ENCODE results near the gene MYO16.
"Not testable (repeated sequence)": the region's sequence is repeated elsewhere in the genome, so short reads cannot be mapped to it uniquely, and the experiment has no call there.

MYO16 gene

DNA sequence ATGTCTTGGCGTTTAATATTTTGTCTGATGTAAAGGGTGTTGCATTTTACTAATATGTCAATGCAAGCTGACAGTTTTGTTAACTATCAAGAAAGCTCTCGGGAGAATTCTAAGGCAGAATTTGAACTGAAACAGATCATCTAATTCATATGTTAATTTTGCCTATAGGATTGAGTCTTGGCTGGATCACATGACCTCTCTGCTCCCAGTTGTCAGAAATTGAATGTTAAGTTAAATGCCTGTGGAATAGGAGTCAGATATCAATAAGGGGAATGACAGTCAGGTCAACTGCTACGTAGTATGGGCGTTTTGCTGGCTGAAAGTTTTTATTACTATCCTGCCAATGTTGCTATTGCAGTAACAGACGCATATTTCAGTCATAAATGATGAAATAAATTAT lies 358.5 kb downstream of the MYO16 start:
- no peak for DNase-seq

DNA sequence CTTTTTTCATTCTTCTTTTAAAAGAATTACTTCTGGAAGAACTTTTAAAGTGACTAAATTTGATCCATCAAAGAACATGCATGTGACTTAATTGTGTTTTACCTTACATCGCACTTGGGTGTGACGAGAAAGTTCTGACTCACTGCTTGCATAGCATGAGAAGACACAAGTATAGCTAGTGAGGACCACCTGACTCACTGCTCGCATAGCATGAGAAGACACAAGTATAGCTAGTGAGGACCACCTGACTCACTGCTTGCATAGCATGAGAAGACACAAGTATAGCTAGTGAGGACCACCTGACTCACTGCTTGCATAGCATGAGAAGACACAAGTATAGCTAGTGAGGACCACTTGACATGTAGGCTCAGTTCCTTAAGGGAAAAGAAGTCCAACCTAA lies 362.0 kb downstream of the MYO16 start:
- DNase-seq: not testable (repeated sequence)

DNA sequence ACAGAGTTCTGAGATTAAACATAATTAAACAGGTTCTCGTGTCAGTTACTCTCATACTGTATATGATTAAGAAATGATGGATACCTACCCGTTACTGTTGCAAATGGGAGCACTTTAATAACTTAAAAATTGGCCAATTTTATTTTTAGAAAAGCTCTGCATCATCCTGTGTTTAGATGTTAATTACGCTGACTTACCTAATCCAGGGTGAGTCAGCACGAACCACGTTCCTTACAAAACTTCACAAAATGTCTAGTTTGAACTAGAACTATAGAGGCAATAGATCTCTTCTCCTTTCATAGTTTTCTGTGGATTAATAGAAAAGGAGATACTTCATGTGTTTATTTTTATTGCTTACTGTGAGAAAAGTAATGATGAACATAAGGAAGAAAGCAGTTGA lies 363.9 kb downstream of the MYO16 start:
- DNase-seq: no peak

DNA sequence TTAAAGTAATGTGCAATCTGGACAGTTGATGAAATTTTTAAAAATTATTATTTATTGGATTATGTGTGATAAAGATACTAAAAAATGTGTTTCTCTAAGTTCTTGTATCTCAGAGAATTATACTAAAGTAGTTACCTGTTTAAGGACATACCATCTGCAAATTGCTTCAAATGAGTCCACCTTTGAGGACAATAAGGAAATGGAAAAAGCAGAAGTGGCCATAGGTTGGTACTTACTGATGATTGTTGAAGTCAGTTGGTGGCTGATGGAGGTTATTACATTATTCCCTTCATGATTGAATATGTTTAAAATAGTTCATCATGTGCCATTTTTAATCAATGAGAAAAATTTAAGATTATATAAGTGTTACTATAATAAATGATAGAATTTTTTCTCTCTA lies 367.0 kb downstream of the MYO16 start:
- DNase-seq: no peak

DNA sequence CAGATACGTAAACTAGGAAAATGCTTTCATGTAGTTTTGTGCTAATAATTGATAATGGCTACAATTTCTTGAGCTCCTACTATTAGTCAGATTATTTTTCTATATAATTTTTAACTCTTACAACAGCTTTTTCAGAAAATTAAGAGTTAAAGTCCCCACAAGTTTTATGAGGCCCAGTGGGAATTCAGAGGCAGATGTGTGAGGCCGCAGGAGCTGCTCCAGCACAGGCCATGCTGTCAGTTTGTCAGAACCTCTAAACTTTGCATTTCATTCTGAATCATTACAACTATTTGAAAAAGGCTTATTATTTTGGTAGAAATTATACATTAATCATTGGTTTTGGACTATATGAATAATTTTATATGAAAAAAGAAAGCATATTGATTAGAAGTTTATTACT lies 370.8 kb downstream of the MYO16 start:
- no peak for DNase-seq

DNA sequence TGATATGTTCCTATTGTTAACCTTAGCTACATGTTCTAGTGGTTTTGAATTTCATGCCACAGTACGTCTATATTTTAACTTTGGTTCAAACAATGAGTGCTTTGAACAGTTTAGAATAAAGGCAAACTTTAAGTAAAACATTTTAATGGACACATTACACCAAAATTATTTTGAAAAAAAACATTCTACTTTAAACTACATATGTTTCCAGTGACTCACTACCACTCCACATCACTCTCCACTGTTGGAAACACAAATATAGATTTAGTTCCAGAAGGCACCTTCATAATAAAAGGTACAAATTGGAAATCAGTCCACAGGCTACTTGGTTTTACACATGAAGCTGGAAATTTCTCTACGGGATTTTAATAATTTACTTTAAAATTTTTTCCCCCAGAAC lies 373.5 kb downstream of the MYO16 start:
- no peak for DNase-seq

DNA sequence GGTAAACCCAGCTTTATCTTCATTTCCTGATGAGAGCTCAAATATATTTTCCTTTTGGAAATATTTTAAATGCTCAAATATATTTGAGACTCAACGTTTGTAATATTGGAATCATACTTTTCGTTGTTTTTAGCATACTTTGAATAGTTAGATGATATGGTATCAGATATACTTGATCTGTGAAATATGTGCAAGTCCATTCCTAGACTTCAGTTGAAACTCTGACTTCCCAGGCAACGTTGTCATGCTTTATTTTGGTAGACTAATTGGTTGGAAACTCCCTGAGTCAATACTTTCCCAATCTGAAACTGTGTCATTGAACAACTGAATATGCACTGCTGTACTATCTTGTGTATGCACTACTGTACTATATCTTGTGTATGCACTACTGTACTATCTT lies 378.5 kb downstream of the MYO16 start:
- no peak for DNase-seq

DNA sequence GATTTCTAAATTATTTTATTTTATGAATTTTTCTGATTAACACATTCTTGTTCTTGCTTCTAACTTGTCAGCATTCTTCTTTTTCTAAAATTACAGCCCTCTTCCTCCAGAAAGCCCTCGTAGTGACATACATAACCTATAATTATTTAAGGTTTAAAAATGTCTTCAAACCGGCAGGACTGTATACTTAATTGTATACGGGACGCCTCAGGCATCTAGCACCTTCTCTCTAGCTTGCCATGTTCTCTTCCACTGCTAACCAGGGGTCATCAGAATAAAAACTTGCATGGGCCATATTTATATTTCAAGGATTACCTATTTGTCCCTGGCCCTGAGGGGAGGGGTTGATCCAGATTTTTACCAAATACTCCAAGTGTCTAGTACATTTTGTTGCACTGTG lies 380.3 kb downstream of the MYO16 start:
- DNase-seq: no peak

DNA sequence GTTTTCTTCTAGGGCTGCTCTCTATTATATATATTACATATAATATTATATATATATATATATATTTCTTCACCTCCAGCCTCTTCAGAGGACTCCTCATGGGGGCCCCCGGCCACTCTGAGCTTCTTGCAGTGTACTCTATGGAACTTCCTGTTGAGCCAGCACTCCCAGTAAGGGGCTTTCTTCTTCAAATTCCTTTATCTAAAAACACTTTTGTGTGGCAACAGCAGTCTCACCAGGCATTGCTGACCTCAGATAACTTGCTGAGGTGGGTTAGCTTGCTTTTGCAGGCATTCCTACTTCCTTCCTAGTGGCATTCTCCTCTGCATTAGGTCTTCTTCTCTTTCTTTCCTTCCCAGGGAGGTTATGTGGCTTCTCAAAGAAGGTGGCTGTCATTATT lies 381.5 kb downstream of the MYO16 start:
- DNase-seq: no peak

DNA sequence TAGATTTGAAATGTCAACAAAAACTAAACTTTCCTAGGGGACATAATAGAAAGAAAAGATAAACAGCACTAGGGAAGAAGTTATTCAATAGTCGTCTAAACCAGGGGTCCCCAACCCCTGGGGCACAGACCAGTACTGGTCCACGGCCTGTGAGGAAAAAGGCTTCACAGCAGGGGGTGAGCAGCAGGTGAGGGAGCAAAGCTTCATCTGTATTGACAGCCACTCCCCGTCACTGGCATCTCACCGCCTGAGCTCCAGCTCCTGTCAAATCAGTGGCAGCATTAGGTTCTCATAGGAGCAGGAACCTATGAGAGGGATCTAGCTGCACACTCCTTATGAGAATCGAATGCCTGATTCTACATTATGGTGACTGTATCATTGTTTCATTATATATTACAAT lies 382.7 kb downstream of the MYO16 start:
- DNase-seq: no peak

DNA sequence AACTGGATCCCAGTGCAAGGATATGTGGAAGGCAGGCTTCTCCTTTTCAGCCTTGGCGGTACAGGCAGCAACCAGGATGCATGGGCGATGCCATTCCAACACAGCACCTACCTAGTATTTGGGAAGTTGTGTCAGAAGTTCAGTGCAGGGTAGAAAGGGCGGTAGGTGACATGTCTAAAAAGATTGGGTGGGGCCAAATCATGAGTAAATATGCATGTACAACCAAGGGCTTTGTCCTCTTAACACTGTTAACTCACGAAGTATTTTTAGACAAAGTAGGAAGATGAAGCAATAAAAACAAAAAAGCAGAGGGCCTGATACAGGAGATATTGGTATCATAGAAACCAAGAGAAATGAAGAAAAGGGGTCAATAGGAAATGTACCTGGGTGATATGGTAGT lies 392.1 kb downstream of the MYO16 start:
- DNase-seq: no peak

DNA sequence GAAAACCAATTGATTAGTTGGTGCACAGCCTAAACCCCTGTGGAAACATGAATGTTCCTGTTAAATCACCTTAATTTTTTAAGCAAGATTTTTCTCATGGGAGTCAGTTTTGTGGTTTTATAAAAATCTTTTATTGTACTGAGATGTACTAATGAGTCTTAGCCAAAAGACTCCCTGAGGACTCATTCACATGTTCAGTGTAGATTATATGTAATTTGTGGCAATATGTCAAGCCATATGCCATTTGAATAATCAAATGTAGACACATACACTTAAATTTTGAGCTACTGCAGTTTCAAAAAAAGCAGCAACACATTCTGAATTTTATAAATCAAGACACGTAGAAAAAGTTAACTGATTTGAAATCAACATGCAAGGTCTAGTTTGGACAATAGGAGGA lies 395.2 kb downstream of the MYO16 start:
- no peak for DNase-seq

DNA sequence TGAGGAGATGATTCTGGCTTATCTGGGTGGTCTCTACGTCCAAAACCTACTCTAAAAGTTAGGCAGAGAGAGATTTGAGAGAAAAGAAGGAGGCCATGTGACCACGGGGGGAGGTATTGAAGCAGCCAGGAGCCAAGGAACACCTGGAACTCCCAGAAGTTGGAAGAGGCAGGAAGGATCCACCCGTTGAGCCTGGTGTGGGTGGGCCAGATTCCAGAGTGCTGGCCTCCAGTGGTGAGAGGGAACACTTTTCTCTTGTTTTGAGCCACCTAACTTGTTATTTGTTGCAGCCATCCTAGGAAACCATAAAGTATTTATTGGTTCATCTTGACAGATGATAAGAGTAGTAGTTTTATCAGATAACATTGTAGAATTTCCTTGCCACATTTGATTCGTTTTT lies 396.9 kb downstream of the MYO16 start:
- DNase-seq: no peak

DNA sequence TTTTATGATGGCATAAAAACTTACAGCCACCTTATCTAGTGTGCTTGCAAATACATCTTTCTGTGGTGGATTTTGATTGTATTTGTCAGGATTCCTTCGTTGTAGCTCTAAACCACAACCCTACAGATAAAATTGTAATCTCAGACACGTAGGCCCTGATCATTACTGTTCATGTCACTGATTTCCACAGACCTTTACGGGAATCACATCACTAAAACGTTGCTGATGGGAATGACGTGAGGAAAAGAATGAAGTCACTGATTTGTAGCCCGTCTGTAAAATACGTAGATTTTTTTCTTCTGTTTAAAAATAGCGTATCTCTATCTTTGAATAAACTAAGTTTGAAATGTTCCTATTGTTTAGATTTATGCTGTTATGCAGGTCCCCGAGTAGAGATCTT lies 399.2 kb downstream of the MYO16 start:
- DNase-seq: no peak

DNA sequence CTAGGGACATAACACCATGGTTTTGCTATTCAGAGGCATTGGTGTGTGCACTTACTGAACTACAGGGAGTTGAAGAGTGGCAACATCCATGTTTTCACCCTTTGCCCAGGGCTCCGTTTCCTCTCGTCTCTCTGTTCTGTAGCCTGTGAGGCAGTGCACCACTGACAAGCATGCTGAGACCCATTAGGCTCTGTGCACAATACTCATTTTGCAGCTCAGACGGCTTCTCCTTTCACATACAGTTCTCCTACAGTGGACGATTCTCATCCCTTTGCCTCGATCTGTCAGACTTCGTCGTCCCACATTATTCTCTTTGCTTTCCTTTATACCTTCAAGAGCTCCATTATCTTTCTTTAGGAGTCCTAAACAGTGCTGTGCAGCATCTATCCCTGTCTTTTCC lies 403.7 kb downstream of the MYO16 start:
- DNase-seq: no peak

DNA sequence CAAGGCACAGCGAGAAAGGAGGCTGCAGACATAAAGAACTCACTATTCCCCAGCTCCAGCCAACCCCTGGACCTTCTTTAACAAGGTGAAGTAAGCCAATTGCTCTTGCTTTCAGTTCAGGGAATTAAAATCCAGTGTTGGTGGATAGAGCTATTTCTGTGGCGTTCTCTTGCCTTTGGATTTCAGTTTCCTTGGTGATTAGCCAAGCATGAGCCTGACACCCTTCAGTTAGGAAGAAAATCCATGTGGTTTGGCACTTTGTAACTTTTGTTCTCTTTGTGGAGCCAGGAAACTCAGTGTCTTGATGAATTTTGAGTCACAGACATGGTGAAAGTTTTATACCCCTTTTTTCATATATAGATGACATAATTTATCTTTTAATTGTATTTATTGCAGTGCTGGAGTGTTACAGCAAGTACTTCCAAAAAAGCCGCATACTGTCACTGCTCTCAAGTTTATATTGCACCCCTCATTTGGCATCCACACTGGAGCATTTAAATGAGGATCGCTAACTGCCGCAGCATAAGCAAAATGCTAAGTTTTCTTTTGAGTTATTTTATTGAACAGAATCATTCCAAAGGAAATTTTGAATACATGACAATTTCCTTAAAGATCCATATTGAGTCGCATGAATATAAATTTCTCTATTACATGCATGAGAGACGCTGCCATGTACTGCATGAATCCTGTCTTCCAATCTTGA lies 406.8 kb downstream of the MYO16 start:
- no peak for DNase-seq

DNA sequence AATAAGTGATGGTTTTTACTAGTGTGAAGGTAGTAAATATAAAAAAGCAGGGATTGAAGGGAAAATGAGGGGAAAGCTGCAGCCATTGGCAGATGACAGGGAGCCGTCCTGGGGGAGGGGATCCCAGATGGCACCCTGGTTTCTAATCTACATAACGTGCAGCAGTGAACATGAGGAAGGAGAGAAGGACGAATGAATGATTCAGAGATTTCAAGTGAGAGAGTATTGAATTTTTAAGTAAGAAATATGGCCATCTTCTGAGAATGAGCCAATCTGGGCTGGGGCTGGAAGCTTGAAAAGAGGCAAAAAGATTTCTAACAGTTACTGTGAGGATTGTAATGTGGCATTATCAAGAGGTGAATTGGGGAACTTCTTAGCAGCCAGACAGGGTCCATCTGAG lies 414.2 kb downstream of the MYO16 start:
- no peak for DNase-seq

DNA sequence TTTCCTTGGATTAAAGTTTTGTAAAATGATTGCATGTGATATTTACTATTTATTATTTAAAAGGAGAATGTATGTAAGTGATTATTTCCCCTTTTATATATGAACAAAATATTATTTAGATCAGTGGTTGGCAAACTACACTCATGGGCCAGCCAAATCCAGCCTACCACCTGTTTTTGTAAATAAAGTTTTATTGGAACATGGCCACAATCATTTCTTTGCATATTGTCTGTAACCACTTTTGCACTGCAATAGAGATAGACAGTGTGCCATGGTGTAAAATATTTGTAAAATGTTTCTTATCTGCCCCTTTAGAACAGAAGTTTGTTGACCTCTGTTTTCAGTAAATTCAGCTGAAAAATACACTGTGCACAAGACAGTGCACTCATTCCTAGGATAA lies 426.4 kb downstream of the MYO16 start:
- DNase-seq: no peak

DNA sequence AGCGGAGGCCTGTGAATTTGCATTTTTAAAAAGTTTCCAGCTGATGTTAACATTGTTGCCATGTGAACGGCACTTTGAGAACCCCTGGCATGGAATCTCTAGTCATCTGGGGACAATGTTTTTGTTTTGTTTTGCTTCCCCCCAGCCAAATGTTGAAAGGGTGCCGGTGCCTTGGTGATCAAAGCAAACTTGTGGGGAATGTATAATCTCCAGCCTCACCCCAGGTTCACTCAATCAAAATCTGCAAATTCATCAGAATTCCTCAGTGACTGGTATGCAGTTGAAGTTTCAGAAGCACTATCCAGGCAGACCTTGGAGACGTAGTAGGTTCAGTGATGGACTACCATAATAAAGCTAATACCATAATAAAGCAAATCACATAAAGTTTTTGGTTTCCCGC lies 428.7 kb downstream of the MYO16 start:
- no peak for DNase-seq

DNA sequence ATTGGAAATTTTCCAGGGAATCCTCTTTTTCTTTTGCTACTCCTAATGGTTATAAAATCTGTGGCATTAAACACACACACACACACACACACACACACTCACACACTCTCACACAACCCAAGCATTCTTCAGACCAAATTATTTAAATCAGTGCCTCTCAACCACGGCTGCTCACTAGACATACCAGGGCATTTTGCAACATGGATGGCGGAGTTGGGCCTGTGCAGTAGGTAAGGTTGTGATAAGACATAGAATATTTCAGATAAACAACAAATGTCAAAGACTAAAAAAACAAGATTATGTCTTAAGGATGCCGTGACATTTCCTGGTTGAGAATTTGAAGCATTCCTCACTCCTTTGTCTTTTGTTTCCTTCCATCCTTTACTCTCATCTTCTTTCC lies 443.1 kb downstream of the MYO16 start:
- DNase-seq: no peak

DNA sequence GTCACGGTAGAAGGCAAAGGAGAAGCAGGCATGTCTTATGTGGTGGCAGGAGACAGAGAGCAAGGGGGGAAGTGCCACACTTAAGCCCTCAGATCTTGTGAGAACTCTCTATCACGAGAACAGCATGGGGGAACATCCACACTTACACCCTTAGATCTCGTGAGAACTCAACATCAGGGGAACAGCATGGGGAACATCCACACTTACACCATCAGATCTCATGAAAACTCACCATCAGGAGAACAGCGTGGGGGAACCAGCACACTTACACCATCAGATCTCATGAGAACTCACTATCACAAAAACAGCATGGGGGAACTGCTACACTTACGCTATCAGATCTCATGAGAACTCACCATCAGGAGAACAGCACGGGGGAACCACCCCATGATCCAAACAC lies 445.0 kb downstream of the MYO16 start:
- DNase-seq: no peak

DNA sequence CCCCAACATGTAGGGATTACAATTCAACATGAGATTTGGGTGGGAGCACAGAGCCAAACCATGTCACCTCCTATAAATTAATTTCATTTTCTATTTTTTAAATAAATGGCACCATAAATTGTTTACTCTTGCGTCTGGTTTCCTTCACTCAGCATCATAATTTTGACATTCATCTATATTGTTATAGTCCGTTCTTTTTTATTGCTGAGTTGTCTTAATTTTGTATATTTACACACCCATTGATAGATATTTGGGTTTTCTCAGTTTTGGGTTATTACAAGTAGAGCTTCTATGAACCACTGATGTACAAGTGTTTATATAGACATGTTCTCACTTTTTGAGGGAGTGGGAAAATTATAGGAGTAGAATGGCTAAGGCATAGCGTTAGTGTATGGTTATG lies 445.4 kb downstream of the MYO16 start:
- DNase-seq: no peak

DNA sequence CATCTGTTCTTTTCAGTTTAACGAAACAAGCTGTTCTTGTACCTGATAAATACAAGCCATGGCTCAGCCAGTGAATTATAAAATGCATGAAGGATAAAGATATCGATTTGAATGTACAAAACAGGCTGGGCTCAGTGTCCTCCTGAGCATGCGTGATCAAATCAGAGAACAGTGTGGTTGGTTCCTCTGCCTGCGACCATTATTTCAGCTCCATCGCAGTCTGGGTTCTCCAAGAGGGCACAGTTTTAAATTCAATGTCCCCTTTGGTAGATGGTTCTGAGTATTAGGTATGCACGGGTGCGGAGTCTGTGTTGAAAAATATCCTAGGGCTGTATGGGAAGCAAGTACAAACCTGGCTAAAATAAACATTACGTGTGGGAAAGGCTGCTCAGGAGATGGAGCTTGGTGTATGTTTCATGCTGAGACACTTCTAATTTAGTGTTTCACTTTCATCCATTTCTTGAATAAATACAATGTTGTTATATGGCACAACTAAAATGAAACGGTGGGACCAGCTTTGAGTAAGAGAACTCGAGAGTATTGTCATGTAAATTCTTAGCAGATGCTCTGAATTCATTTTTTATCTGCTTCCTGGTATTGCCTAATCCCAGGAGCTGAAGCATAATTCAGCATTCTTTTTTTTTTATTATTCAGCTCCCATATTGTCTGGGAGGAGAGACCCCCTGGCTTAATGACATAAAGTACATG lies 458.7 kb downstream of the MYO16 start:
- DNase-seq: no peak

DNA sequence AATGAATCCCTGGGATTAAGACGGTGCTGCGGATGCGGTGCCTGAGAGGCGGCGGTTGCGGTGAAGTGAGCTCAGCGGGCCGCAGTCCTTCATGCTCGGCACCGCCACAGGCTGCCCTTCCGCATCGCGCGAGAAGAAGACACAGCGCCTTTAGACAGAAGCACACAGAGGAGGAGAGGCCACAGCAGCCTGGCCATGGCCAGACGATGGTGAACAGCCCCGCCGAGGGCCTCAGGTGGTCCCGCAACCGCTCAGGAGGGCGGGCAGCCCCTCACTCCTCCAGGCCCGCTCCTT lies 459.2 kb downstream of the MYO16 start:
- no peak for DNase-seq

DNA sequence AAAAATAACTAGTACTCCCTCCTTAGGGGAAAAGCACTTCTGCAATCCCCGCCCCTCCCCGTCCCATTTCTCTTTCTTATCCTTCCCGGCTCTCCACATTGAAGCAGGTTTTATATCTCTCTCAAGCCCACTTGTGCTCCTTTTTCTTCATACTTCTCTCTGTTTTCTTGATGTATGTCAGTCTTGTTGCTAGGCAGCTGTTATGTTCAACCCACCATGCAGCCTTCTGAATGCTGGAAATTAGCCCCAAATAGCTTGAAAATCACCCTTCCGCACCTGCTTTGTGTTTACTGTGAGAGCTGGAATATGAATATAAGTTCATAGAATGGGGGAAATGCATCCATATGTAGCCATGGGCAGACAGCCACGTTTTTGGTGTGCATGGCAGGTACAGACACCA lies 461.4 kb downstream of the MYO16 start:
- no peak for DNase-seq
